Left lobe of liver (tissue), 2 donors: ENCODE measurements around the gene AMN. TPM values are rescaled to one million over a fixed set of nuclear protein-coding genes. Genes with fewer than 3 reads are reported as not detected.
A peak's percentile ranks its signal among the peaks of the same experiment; 100 is the strongest.

ENCODE experiments used
- ATAC-seq: fragments of 200-7000 bp; cut with Tn5 transposase; one replicate; pipeline ENCODE4 v1.9.1; 2020; ENCODE audit warnings: mild to moderate bottlenecking, moderate library complexity
- DNase-seq: peaks from one replicate; pipeline ENCODE4 v3.0.0-alpha.2; 2020; ENCODE audit warnings: low spot score
- total RNA-seq: library from RNA; stranded (reverse); gene quantifications from one replicate; pipeline ENCODE4 v1.2.1, GENCODE V29; 2021
- donor health status: DM: no; HTN: no; CAD: no; lungs with moderate emphysema.
- donor health status: DM: no; HTN: yes; CAD: no.

AMN gene
- total RNA-seq, 1 donor from 2014 or later: 56.0 TPM

- ATAC-seq (no peak), DNase-seq (no peak)
Measured at GRCh38 chr14:102941419-102942011, 19.1 kb downstream of the AMN start.

- no peak for DNase-seq
Measured at GRCh38 chr14:102942069-102942468, 19.6 kb downstream of the AMN start.

GRCh38 chr14:102943454-102943853 lies 21.0 kb downstream of the AMN start:
- DNase-seq: no peak
- ATAC-seq: no peak

More at GRCh38 chr14:102942069-102942468, 19.6 kb downstream of the AMN start:
- no peak for ATAC-seq

GRCh38 chr14:102943979-102944378 lies 21.5 kb downstream of the AMN start:
- DNase-seq (no peak), ATAC-seq (no peak)

GRCh38 chr14:102944448-102945330 lies 22.2 kb downstream of the AMN start:
- DNase-seq: no peak

GRCh38 chr14:102945346-102946130 lies 23.1 kb downstream of the AMN start:
- ATAC-seq (no peak), DNase-seq (no peak)

More at GRCh38 chr14:102944448-102945330, 22.2 kb downstream of the AMN start:
- ATAC-seq: no peak

GRCh38 chr14:102947321-102948103 lies 25.0 kb downstream of the AMN start:
- ATAC-seq: no peak
- DNase-seq: no peak

- ATAC-seq: no peak
Measured at GRCh38 chr14:102948698-102949061, 26.2 kb downstream of the AMN start.

GRCh38 chr14:102949062-102949800 lies 26.8 kb downstream of the AMN start:
- ATAC-seq: no peak

More at GRCh38 chr14:102948698-102949061, 26.2 kb downstream of the AMN start:
- DNase-seq: no peak

GRCh38 chr14:102949801-102950451 lies 27.5 kb downstream of the AMN start:
- peak; percentile 82 for DNase-seq

More at GRCh38 chr14:102949062-102949800, 26.8 kb downstream of the AMN start:
- DNase-seq: no peak

GRCh38 chr14:102951034-102951433 lies 28.6 kb downstream of the AMN start:
- DNase-seq (no peak), ATAC-seq (no peak)

More at GRCh38 chr14:102949801-102950451, 27.5 kb downstream of the AMN start:
- peak; percentile 84 for ATAC-seq

- DNase-seq (no peak), ATAC-seq (no peak)
Measured at GRCh38 chr14:102951799-102952198, 29.3 kb downstream of the AMN start.

GRCh38 chr14:102952276-102952675 lies 29.8 kb downstream of the AMN start:
- ATAC-seq (no peak), DNase-seq (no peak)

- DNase-seq: no peak
- ATAC-seq: no peak
Measured at GRCh38 chr14:102953100-102953499, 30.6 kb downstream of the AMN start.

- DNase-seq (no peak), ATAC-seq (no peak)
Measured at GRCh38 chr14:102954081-102954789, 31.8 kb downstream of the AMN start.

GRCh38 chr14:102955636-102956408 lies 33.4 kb downstream of the AMN start:
- ATAC-seq (no peak), DNase-seq (no peak)

- DNase-seq (no peak), ATAC-seq (no peak)
Measured at GRCh38 chr14:102957222-102957621, 34.8 kb downstream of the AMN start.

GRCh38 chr14:102958461-102958860 lies 36.0 kb downstream of the AMN start:
- no peak for ATAC-seq
- DNase-seq: no peak
